Lung (tissue), 12 donors: Measurements from ENCODE around the gene RAB26. TPM values are rescaled to one million over a fixed set of nuclear protein-coding genes. Genes with fewer than 3 reads are reported as not detected.

Experiments
- ATAC-seq: fragments of 200-7000 bp; cut with Tn5 transposase; one replicate; pipeline ENCODE4 v1.9.1; 2020; ENCODE audit warnings: moderate number of reproducible peaks; ENCODE audit not compliant: insufficient read depth, low FRiP score
- DNase-seq, 3 donors: peaks; one replicate each; pipeline ENCODE4 v3.0.0-alpha.2; 2013 to 2017
- H3K27ac ChIP-seq, 2 donors: one replicate each; pipeline ENCODE4 v1.5.1; 2013; ENCODE audit warnings: mild to moderate bottlenecking in 2 of 2, moderate library complexity in 2 of 2, control low read depth in 1 of 2, inconsistent platforms in 1 of 2, low read depth in 1 of 2, low read length in 1 of 2
- H3K27me3 ChIP-seq, 3 donors: one replicate each; pipeline ENCODE4 v1.5.1; 2013; ENCODE audit warnings: low read length in 2 of 3; ENCODE audit not compliant: control insufficient read depth in 3 of 3, insufficient read depth in 3 of 3
- H3K36me3 ChIP-seq, 4 donors: one replicate each; pipeline ENCODE4 v1.5.1; 2013; ENCODE audit warnings: low read length in 4 of 4, mild to moderate bottlenecking in 1 of 4, moderate library complexity in 1 of 4; ENCODE audit not compliant: control insufficient read depth in 4 of 4, insufficient read depth in 4 of 4
- H3K4me1 ChIP-seq, 5 donors: one replicate each; pipeline ENCODE4 v1.5.1; 2013; ENCODE audit warnings: low read length in 5 of 5, mild to moderate bottlenecking in 2 of 5, moderate library complexity in 1 of 5; ENCODE audit not compliant: control insufficient read depth in 5 of 5, insufficient read depth in 5 of 5
- H3K4me3 ChIP-seq: one replicate; pipeline ENCODE4 v1.5.1; 2013; ENCODE audit warnings: mild to moderate bottlenecking, control low read depth, moderate library complexity
- H3K9ac ChIP-seq, 2 donors: one replicate each; pipeline ENCODE4 v1.5.1; 2013; ENCODE audit warnings: low read length in 2 of 2, control low read depth in 1 of 2; ENCODE audit not compliant: insufficient read depth in 1 of 2
- H3K9me3 ChIP-seq, 4 donors: one replicate each; pipeline ENCODE4 v1.5.1; 2013; ENCODE audit warnings: low read length in 3 of 4, mild to moderate bottlenecking in 1 of 4, moderate library complexity in 1 of 4; ENCODE audit not compliant: control insufficient read depth in 4 of 4, insufficient read depth in 3 of 4
- WGBS, 2 donors: extraction: QIAGEN DNeasy Blood & Tissue Kit; methylation state at CpG; one replicate each; pipeline ENCODE4 v1.1.7; 2013; 5-methylcytosine and 5-hydroxymethylcytosine counted together
- polyA plus RNA-seq, 2 donors: library from polyadenylated mRNA; stranded (reverse); fragments of 200-250 nt; gene quantifications; one replicate each; pipeline ENCODE4 v1.2.1, GENCODE V29; 2013
- total RNA-seq, 2 donors: library from RNA; depleted of rRNA in 1 of 2; stranded (reverse); fragments of >200 nt in 1 of 2; gene quantifications; one replicate each; pipeline ENCODE4 v1.2.1, GENCODE V29; 2014 to 2021
- TF ChIP-seq, protein P1 (sequence below): IDR thresholded peaks from 2 replicates; pipeline ENCODE4 v1.5.1; 2012; ENCODE audit warnings: mild to moderate bottlenecking; ENCODE audit errors: control extremely low read depth, extremely low read depth
- donor health status: control.
- donor health status: control.
- donor health status: Bipolar disorder and iron deficiency.
- donor health status: healthy.
- donor health status: DM: yes; HTN: yes; CAD: no.

RAB26 gene
- total and polyA plus RNA-seq, 4 donors = 0.30 to 1.0 (median 0.72) TPM

DNA sequence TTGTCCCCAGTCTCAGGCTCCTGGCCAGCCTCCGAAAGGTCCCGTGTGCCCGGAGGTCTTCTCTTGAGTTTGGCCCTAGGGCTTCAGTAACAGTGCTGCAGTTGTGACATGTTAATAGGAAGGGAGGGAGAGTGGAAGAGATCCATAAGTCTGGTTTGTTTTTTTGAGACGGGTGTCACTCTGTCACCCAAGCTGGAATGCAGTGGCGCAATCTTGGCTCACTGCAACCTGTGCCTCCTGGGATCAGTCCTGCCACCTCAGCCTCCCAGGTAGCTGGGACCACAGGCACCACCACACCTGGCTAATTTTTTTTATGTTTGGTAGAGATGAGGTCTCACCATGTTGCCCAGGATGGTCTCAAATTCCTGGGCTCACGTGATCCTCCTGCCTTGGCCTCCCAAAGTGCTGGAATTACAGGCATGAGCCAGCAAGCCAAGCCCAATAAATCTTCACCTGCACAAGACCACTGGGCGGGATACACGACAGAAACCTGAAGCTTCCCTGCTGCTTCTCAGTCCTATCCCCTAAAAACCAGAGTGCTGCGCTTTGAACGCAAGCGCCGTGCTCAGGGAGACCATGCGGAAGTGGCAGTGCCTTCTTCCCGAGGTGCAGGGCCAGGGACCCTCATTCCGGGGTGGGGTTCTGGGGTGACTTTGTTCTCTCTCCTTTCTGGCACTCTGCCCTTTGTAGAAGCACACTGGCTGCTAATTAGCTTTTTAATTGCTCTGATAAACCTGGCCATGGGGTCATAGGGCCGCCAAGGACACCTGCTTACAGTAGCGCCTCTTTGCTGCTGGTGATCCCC is 18.0 kb downstream of the RAB26 start:
- Histone ChIP-seq H3K36me3 (peaks cover 0 to 36% (median 4%) of the 10 kb centered on the region in 4 donors), H3K27me3 (no peaks in the 10 kb centered on the region), H3K27ac (no peak overlapping the region), H3K4me3 (no peak overlapping the region), H3K9me3 (no peaks in the 10 kb centered on the region), H3K9ac (no peak overlapping the region), H3K4me1 (peaks cover 0 to 3% (median 0%) of the 10 kb centered on the region in 5 donors)
- DNase-seq (no peak), ATAC-seq (no peak)
- TF ChIP-seq, protein P1, sequence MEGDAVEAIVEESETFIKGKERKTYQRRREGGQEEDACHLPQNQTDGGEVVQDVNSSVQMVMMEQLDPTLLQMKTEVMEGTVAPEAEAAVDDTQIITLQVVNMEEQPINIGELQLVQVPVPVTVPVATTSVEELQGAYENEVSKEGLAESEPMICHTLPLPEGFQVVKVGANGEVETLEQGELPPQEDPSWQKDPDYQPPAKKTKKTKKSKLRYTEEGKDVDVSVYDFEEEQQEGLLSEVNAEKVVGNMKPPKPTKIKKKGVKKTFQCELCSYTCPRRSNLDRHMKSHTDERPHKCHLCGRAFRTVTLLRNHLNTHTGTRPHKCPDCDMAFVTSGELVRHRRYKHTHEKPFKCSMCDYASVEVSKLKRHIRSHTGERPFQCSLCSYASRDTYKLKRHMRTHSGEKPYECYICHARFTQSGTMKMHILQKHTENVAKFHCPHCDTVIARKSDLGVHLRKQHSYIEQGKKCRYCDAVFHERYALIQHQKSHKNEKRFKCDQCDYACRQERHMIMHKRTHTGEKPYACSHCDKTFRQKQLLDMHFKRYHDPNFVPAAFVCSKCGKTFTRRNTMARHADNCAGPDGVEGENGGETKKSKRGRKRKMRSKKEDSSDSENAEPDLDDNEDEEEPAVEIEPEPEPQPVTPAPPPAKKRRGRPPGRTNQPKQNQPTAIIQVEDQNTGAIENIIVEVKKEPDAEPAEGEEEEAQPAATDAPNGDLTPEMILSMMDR = no peak
- 94% methylated on average over 17 of the region's 17 CpGs for WGBS, 2 donors

- ATAC-seq (no peak), DNase-seq (no peak)
- 92 to 94% methylated on average over 18 of the region's 18 CpGs for WGBS, 2 donors
- TF ChIP-seq, protein P1 = no peak
- H3K4me3 ChIP-seq = no peak overlapping the region
- no peaks in the 10 kb centered on the region for H3K27me3 ChIP-seq
- no peak overlapping the region for H3K9ac ChIP-seq
- H3K9me3 ChIP-seq = no peaks in the 10 kb centered on the region
- H3K4me1 ChIP-seq = peaks cover 0 to 3% (median 0%) of the 10 kb centered on the region in 5 donors
- no peak overlapping the region for H3K27ac ChIP-seq
- peaks cover 0 to 43% (median 4%) of the 10 kb centered on the region in 4 donors for H3K36me3 ChIP-seq
Observed at GRCh38 chr16:2167068-2167638, 18.7 kb downstream of the RAB26 start.

GRCh38 chr16:2170080-2170479 is 21.7 kb downstream of the RAB26 start:
- no peaks in the 10 kb centered on the region for H3K27me3 ChIP-seq
- ATAC-seq (no peak), DNase-seq (peak in 1 of 3 donors; percentile 44)
- WGBS, 2 donors = 63 to 90% methylated on average over 18 of the region's 18 CpGs
- H3K36me3 ChIP-seq = peaks cover 2 to 66% (median 8%) of the 10 kb centered on the region in 4 donors
- peak overlapping the region in 1 of 2 donors; percentile 83 for H3K27ac ChIP-seq
- TF ChIP-seq, protein P1 = no peak
- no peak overlapping the region for H3K9ac ChIP-seq
- H3K4me1 ChIP-seq = peaks cover 0 to 3% (median 0%) of the 10 kb centered on the region in 5 donors
- peak overlapping the region; percentile 47 for H3K4me3 ChIP-seq
- H3K9me3 ChIP-seq = no peaks in the 10 kb centered on the region
